Measurements from ENCODE around the gene STK17A.
"Not testable (repeated sequence)": the region's sequence is repeated elsewhere in the genome, so short reads cannot be mapped to it uniquely, and the experiment has no call there.

STK17A gene

GRCh38 chr7:43568529-43568928, 14.4 kb upstream of the STK17A start:
- DNase-seq (ENCODE audit: low spot score) = peak; percentile 38

- DNase-seq (ENCODE audit: low spot score) = peak; percentile 87
Measured at GRCh38 chr7:43569424-43569823, 13.5 kb upstream of the STK17A start.

- peak; percentile 45 for DNase-seq (ENCODE audit: low spot score)
Measured at GRCh38 chr7:43570688-43571365, 12.1 kb upstream of the STK17A start.

GRCh38 chr7:43572516-43573049, 10.3 kb upstream of the STK17A start:
- DNase-seq (ENCODE audit: low spot score) = peak; percentile 97

GRCh38 chr7:43573832-43574231, 9.1 kb upstream of the STK17A start:
- DNase-seq (ENCODE audit: low spot score) = not testable (repeated sequence)

- DNase-seq (ENCODE audit: low spot score) = no peak
Measured at GRCh38 chr7:43575506-43575905, 7.4 kb upstream of the STK17A start.

- DNase-seq (ENCODE audit: low spot score) = no peak
Measured at GRCh38 chr7:43576241-43576640, 6.7 kb upstream of the STK17A start.

GRCh38 chr7:43577485-43577951, 5.4 kb upstream of the STK17A start:
- no peak for DNase-seq (ENCODE audit: low spot score)

GRCh38 chr7:43583424-43584194, 701 bp downstream of the STK17A start:
- DNase-seq (ENCODE audit: low spot score) = peak; percentile 70

- DNase-seq (ENCODE audit: low spot score) = peak; percentile 79
Measured at GRCh38 chr7:43584195-43584586, 1.3 kb downstream of the STK17A start.

GRCh38 chr7:43584733-43585132, 1.8 kb downstream of the STK17A start:
- peak; percentile 19 for DNase-seq (ENCODE audit: low spot score)

GRCh38 chr7:43585562-43585961, 2.7 kb downstream of the STK17A start:
- DNase-seq (ENCODE audit: low spot score) = peak; percentile 43

- peak; percentile 85 for DNase-seq (ENCODE audit: low spot score)
Measured at GRCh38 chr7:43586251-43586900, 3.5 kb downstream of the STK17A start.

- DNase-seq (ENCODE audit: low spot score) = no peak
Measured at GRCh38 chr7:43588477-43589132, 5.7 kb downstream of the STK17A start.

GRCh38 chr7:43589133-43589478, 6.2 kb downstream of the STK17A start:
- DNase-seq (ENCODE audit: low spot score) = no peak

- DNase-seq (ENCODE audit: low spot score) = no peak
Measured at GRCh38 chr7:43589728-43590127, 6.8 kb downstream of the STK17A start.

- peak; percentile 34 for DNase-seq (ENCODE audit: low spot score)
Measured at GRCh38 chr7:43590862-43591557, 8.1 kb downstream of the STK17A start.

GRCh38 chr7:43591558-43592180, 8.8 kb downstream of the STK17A start:
- DNase-seq (ENCODE audit: low spot score) = peak; percentile 89

- peak; percentile 84 for DNase-seq (ENCODE audit: low spot score)
Measured at GRCh38 chr7:43592326-43592725, 9.4 kb downstream of the STK17A start.

GRCh38 chr7:43593010-43593409, 10.1 kb downstream of the STK17A start:
- DNase-seq (ENCODE audit: low spot score) = peak; percentile 56

- DNase-seq (ENCODE audit: low spot score) = no peak
Measured at GRCh38 chr7:43594020-43594419, 11.1 kb downstream of the STK17A start.
